Fibroblast of villous mesenchyme (primary cell): ENCODE measurements around the gene SLC29A2. TPM values are rescaled to one million over a fixed set of nuclear protein-coding genes. Genes with fewer than 3 reads are reported as not detected.

Experiments
- DNase-seq: peaks from one replicate; pipeline ENCODE4 v3.0.0-alpha.2; 2010; ENCODE audit warnings: low read depth
- H3K4me3 ChIP-seq: 2 replicates; pipeline ENCODE4 v1.5.1; 2011; ENCODE audit warnings: low read depth, mild to moderate bottlenecking, low read length
- CTCF ChIP-seq: IDR thresholded peaks from 2 replicates; pipeline ENCODE4 v1.5.1; 2012; ENCODE audit warnings: low read depth, mild to moderate bottlenecking, low read length; ENCODE audit not compliant: insufficient read depth
- total RNA-seq: library from RNA; depleted of rRNA; stranded (reverse); fragments of >200 nt; gene quantifications from 2 replicates; pipeline ENCODE4 v1.2.3, GENCODE V29; 2012

SLC29A2 gene
- total RNA-seq, 1 donor, result 0.86 TPM

- TF ChIP-seq CTCF, result no peak
- H3K4me3 ChIP-seq, result no peak overlapping the region
- no peak for DNase-seq
Measured at GRCh38 chr11:66367561-66368312, 3.8 kb downstream of the SLC29A2 start.

DNA sequence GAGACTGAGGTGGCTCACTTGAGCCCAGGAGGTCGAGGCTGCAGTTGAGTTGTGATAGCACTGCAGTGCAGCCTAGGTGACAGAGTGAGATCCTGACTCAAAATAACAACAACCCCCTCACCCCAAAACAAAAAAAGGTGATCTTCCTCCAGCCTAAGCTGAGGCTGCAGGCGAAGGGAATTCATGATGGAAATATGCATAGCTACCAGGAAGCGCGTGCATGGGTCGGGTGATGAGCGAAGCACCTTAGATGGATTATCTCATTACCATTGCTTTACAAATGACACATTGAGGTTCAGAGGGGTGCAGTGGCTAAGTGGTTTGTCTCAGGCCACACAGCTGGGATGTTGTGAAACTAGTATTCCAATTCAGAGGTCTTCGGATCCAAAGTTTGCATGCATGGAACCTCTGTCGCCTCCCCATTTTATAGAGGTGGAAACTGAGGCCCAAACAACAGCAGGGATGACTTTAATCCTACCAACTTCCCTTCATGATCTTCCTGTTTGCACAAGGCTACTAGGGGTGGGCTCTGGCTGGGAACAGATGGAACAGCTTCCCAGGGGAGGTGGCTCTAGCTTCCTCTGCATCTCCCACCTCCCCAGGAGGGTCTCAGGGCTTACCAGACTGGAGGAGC, 4.6 kb downstream of the SLC29A2 start:
- no peak for TF ChIP-seq CTCF
- DNase-seq, result no peak
- no peak overlapping the region for H3K4me3 ChIP-seq

- no peak for TF ChIP-seq CTCF
- no peak overlapping the region for H3K4me3 ChIP-seq
- no peak for DNase-seq
Measured at GRCh38 chr11:66365711-66366619, 5.6 kb downstream of the SLC29A2 start.

GRCh38 chr11:66365166-66365565, 6.4 kb downstream of the SLC29A2 start:
- no peak overlapping the region for H3K4me3 ChIP-seq
- TF ChIP-seq CTCF, result no peak
- no peak for DNase-seq

DNA sequence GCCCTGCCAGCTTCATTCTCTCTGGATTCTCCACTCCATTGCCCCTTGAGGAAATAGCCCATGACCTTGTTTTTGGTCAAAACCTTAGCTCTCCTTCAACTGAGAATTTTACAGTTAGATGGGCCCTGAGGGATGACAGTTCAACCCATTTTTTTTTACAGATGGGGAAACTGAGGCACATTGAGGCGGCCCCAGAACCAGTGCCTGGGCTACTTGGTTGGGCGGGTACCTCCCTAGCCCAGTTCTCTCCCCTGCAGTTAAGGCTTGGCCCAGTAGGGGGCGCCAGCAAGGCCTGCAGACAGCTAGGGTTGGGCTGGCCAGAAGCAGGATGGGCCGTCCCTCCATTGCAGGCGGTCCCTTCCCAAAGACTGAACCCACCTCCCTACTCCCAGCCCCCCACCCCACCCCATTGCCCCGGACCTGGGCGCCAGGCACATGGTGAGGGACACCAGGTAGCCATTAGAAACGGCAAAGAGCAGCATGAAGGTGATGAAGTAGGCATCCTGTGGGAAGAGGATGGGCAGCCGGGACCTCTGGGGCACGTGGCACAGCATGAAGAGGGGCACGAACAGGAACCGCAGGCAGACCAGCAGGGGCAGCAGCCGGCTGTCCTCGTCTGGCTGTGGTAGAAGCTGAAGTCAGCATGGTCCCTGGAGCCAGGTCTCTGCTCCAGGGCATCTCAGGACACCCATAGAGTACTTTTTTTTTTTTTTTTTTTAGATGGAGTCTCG, 7.6 kb downstream of the SLC29A2 start:
- peak; percentile 67 for TF ChIP-seq CTCF
- H3K4me3 ChIP-seq, result no peak overlapping the region
- no peak for DNase-seq

DNA sequence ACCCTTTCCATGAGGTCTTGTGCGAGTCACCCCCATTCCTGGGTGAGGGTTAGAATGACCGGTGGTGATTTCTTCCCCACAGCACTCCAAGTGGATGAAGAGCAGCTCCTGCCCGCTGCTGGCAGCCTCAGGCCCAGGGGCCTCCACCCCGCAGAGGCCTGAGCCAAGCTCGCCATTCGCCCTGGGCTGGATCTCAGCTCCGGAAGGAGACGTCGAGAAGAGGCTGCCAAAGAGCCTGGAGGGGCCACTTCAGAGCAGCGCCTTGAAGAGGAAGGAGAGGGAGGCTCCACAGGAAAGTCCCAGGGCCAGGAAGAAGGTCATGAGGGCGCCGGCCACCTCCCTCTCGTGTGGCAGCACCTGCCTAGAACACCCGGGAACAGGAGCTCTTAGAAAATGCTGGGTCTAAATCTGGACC, 8.4 kb downstream of the SLC29A2 start:
- no peak for DNase-seq
- no peak for TF ChIP-seq CTCF
- H3K4me3 ChIP-seq, result no peak overlapping the region
